Duodenal mucosa (tissue), 2 donors: ENCODE results near the gene RGPD3.
"Not testable (repeated sequence)": the region's sequence is repeated elsewhere in the genome, so short reads cannot be mapped to it uniquely, and the experiment has no call there.

Source experiments
- H3K27ac ChIP-seq: one replicate; pipeline ENCODE4 v1.7.0; 2013; ENCODE audit warnings: low read depth, low read length
- H3K27me3 ChIP-seq, 2 donors: one replicate each; pipeline ENCODE4 v1.7.0; 2013; ENCODE audit warnings: low read length in 2 of 2, control low read depth in 1 of 2; ENCODE audit not compliant: insufficient read depth in 2 of 2, control insufficient read depth in 1 of 2
- H3K36me3 ChIP-seq, 2 donors: one replicate each; pipeline ENCODE4 v1.7.0; 2013; ENCODE audit warnings: low read length in 2 of 2, control low read depth in 1 of 2; ENCODE audit not compliant: insufficient read depth in 2 of 2, control insufficient read depth in 1 of 2
- H3K4me1 ChIP-seq, 2 donors: one replicate each; pipeline ENCODE4 v1.7.0; 2013; ENCODE audit warnings: low read length in 2 of 2, control low read depth in 1 of 2; ENCODE audit not compliant: insufficient read depth in 2 of 2, control insufficient read depth in 1 of 2
- H3K4me3 ChIP-seq, 2 donors: one replicate each; pipeline ENCODE4 v1.7.0; 2013; ENCODE audit warnings: low read length in 2 of 2, low read depth in 1 of 2
- H3K9ac ChIP-seq, 2 donors: one replicate each; pipeline ENCODE4 v1.7.0; 2013; ENCODE audit warnings: low read length in 2 of 2, low read depth in 1 of 2
- H3K9me3 ChIP-seq, 2 donors: one replicate each; pipeline ENCODE4 v1.7.0; 2013; ENCODE audit warnings: low read length in 2 of 2, control low read depth in 1 of 2; ENCODE audit not compliant: control insufficient read depth in 1 of 2

RGPD3 gene

GRCh38 chr2:106506002-106506687 is 37.9 kb upstream of the RGPD3 start:
- not testable (repeated sequence) for H3K9ac ChIP-seq, H3K4me3 ChIP-seq, H3K36me3 ChIP-seq, H3K27me3 ChIP-seq, H3K27ac ChIP-seq, H3K4me1 ChIP-seq, H3K9me3 ChIP-seq

- H3K9me3 ChIP-seq, H3K4me1 ChIP-seq, H3K27me3 ChIP-seq, H3K4me3 ChIP-seq, H3K9ac ChIP-seq, H3K27ac ChIP-seq, H3K36me3 ChIP-seq: not testable (repeated sequence)
These were observed 36.6 kb upstream of the RGPD3 start for GRCh38 chr2:106504787-106505186.

GRCh38 chr2:106504192-106504591 is 36.0 kb upstream of the RGPD3 start:
- H3K4me3 ChIP-seq = not testable (repeated sequence)

GRCh38 chr2:106502351-106502750 is 34.1 kb upstream of the RGPD3 start:
- not testable (repeated sequence) for H3K4me1 ChIP-seq, H3K27ac ChIP-seq, H3K9me3 ChIP-seq, H3K9ac ChIP-seq, H3K27me3 ChIP-seq, H3K4me3 ChIP-seq, H3K36me3 ChIP-seq

More at GRCh38 chr2:106504192-106504591, 36.0 kb upstream of the RGPD3 start:
- H3K9ac ChIP-seq, H3K27ac ChIP-seq, H3K36me3 ChIP-seq, H3K9me3 ChIP-seq, H3K4me1 ChIP-seq, H3K27me3 ChIP-seq: not testable (repeated sequence)

- not testable (repeated sequence) for H3K9ac ChIP-seq, H3K4me3 ChIP-seq, H3K4me1 ChIP-seq, H3K36me3 ChIP-seq, H3K9me3 ChIP-seq, H3K27me3 ChIP-seq, H3K27ac ChIP-seq
These were observed 32.1 kb upstream of the RGPD3 start for GRCh38 chr2:106500350-106500749.

- not testable (repeated sequence) for H3K4me1 ChIP-seq, H3K27ac ChIP-seq, H3K4me3 ChIP-seq, H3K27me3 ChIP-seq, H3K9me3 ChIP-seq, H3K36me3 ChIP-seq, H3K9ac ChIP-seq
These were observed 30.3 kb upstream of the RGPD3 start for GRCh38 chr2:106498549-106498948.

GRCh38 chr2:106492913-106493312 is 24.7 kb upstream of the RGPD3 start:
- not testable (repeated sequence) for H3K4me3 ChIP-seq, H3K27ac ChIP-seq, H3K4me1 ChIP-seq, H3K27me3 ChIP-seq, H3K9ac ChIP-seq, H3K36me3 ChIP-seq, H3K9me3 ChIP-seq

- H3K36me3 ChIP-seq, H3K9ac ChIP-seq, H3K27ac ChIP-seq, H3K4me1 ChIP-seq, H3K9me3 ChIP-seq, H3K27me3 ChIP-seq, H3K4me3 ChIP-seq: not testable (repeated sequence)
These were observed 24.2 kb upstream of the RGPD3 start for GRCh38 chr2:106492399-106492798.

- not testable (repeated sequence) for H3K36me3 ChIP-seq
These were observed 21.5 kb upstream of the RGPD3 start for GRCh38 chr2:106489701-106490100.

GRCh38 chr2:106487386-106488191 is 19.4 kb upstream of the RGPD3 start:
- not testable (repeated sequence) for H3K4me1 ChIP-seq, H3K27ac ChIP-seq, H3K9me3 ChIP-seq, H3K36me3 ChIP-seq, H3K9ac ChIP-seq, H3K27me3 ChIP-seq, H3K4me3 ChIP-seq

More at GRCh38 chr2:106489701-106490100, 21.5 kb upstream of the RGPD3 start:
- H3K4me3 ChIP-seq, H3K27me3 ChIP-seq, H3K27ac ChIP-seq, H3K9me3 ChIP-seq, H3K9ac ChIP-seq, H3K4me1 ChIP-seq: not testable (repeated sequence)
